Measurements from ENCODE around the gene C3orf22.
A peak's percentile ranks its signal among the peaks of the same experiment; 100 is the strongest.

The C3orf22 gene

GRCh38 chr3:126527006-126527405 is 31.7 kb downstream of the C3orf22 start:
- DNase-seq: no peak

- no peak for DNase-seq
These were observed 32.1 kb downstream of the C3orf22 start for GRCh38 chr3:126526668-126527005.

- DNase-seq: no peak
These were observed 32.7 kb downstream of the C3orf22 start for GRCh38 chr3:126525853-126526667.

GRCh38 chr3:126525091-126525852 is 33.5 kb downstream of the C3orf22 start:
- DNase-seq: no peak

- DNase-seq: peak; percentile 26
These were observed 34.2 kb downstream of the C3orf22 start for GRCh38 chr3:126524429-126524988.

DNA sequence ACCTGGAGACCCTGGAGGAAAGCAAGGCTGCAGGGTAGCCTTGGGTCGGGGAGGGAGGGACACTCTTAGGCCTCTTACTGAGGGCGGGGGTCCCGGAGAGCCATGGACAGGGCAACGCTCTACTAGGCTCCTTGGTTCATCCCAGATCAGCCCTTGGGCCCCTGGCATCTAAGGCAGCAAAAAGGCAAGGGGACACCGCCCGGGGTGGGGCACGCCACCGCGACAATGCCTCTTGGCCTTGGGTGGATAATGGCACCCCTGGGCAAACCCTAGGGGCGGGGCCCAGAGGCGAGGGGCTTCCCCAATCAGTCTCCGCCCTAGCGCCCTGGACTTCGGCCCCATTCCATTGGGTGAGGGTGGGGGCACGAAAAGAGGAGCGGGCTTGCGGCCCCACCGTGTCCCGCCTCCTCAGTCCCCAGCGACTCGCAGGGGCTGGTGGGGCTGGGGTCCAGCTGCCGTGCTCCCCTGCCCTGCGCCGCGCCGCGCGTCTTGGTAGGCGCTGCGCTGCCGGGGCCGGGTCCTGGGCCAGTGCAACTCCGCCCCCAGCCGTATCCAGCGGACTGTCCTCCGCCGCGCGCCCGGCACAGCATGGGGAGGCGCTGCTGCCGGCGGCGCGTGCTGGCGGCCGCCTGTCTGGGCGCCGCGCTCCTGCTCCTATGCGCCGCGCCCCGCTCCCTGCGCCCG is 34.8 kb downstream of the C3orf22 start, which contains the start of gene CHST13:
Gene CHST13 (plus strand): TSS at position 411 of the 684 bp plus-strand sequence. CDS start 178 bp downstream, at position 589.
- DNase-seq: peak; percentile 49

DNA sequence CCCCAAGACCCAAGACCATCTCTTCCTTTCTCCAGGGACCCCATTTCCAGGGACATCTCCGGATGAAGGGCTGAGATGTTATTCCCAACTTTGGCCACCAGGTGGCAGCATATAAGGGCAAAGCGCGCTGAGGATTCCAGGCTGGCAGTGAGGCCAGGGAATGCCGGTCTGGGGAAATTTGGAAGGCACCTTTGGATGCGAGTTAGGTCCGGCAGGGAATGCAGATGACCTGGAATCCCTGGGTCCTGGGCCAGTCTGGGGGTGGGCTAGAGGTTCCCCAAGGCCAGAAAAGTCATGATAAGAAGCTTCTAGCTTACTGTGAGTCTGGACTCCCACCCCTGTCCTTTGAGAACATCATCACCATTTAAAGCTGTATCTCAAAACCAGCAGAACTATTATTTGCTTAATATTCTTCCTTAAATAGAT is 36.4 kb downstream of the C3orf22 start:
- DNase-seq: peak; percentile 56

DNA sequence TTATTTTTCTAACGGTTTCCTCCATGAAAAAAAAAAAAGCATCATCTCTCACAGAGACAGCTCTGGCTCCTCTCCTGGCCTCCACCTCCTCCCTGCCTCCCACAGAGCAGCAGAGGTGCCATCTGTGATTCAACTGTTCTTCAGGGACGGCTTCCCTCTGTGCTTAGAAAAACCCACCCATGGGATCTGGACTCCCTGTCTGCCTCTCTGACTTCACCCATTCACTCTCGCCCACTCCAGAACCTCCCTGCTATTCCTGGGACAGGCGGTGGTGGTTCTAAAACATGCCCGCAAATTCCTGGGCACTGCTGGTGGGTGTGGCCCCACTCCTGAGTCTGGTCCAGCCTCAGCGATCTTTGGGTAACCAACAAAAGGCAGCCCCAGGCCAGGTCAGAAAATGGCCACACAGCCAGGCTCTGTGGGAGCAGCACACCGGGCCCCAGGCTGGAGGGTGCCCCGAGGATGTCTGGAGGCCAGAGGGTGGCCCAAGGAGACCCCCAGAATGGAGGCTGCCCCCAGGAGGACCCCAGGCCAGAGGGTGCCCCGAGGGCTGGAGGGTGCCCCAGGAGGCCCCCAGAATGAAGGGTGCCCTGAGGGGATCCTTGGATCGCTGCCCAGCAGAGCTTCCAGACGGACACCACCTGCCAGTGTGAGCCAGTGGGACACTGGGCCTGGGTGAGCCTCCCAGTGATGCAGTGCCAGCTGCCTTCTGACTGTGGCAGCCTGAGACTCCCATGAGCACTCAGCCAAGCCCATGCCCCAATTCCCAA is 37.4 kb downstream of the C3orf22 start:
- no peak for DNase-seq

- DNase-seq: no peak
These were observed 39.0 kb downstream of the C3orf22 start for GRCh38 chr3:126519506-126520455.

- no peak for DNase-seq
These were observed 40.0 kb downstream of the C3orf22 start for GRCh38 chr3:126518779-126519177.

DNA sequence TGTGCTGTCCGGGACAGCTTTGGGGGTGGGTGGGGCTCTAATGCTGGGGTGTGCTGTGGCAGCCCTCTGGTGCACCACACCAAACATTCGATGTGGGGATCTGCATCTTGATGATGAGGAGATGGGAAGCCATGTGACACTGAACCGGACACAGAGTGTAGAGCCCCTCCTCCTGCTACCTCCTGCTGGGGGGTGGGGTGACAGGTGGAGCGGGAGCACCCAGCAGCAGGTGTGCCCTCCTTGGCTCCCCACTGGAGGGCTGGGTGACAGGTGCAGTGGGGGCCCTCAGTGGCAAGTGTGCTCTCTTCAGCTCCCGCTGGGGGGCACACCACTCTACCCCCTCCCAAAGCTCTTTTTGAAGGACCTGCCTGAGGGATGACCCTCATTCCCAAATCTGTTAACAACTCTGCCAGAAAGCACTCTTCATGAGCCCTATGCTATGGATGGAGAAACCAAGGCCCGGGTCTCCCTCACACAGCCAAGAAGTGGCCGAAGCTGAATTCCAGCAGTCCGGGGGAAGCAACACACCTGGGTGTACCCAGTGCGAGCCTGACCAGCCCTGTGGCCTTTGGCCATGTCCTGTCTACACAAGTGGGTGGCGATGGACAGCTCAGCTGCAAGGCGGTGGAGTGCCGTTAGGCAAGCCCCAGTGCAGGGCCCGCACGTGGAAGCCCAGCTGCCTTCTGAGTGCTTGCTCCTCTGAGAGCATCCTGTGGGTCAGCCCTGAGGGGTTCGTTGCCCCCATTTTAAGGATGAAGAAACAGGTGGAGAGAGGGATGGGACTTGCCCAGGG is 40.5 kb downstream of the C3orf22 start:
- DNase-seq: no peak

GRCh38 chr3:126517291-126517951 is 41.3 kb downstream of the C3orf22 start, which contains the start of gene UROC1:
TSS of gene UROC1 (minus strand) at chr3:126517773. CDS start at chr3:126517719, 54 bp downstream.
- no peak for DNase-seq

GRCh38 chr3:126516936-126517290 is 41.8 kb downstream of the C3orf22 start:
- no peak for DNase-seq

- no peak for DNase-seq
These were observed 42.4 kb downstream of the C3orf22 start for GRCh38 chr3:126516152-126516935.

DNA sequence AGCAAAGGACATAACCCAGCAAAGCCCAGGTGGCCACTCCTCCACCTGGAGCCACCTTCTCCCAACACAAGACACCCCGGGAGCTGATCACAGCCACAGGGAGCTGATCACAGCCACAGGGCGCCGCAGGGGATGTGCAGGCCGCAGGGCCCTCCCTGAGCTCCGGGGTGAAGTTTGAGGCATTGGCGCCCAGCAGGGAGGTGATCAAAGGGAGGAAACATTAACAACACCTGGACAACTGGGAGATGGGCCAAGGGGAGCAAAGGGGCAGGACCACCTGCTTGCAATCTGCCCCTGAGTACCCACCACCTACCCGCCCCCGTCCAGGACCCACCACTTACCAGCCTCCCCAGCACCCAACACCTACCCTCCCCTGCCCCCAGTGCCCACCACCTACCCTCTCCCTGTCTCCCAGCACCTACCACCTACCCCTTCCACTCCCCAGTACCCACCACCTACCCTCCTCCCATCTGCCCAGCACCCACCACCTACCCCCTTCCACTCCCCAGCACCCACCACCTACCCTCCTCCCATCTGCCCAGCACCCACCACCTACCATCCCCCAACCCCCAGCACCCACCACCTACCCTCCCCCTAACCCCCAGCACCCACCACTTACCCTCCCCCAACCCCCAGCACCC is 43.5 kb downstream of the C3orf22 start:
- no peak for DNase-seq

GRCh38 chr3:126514161-126514560 is 44.6 kb downstream of the C3orf22 start:
- no peak for DNase-seq

DNA sequence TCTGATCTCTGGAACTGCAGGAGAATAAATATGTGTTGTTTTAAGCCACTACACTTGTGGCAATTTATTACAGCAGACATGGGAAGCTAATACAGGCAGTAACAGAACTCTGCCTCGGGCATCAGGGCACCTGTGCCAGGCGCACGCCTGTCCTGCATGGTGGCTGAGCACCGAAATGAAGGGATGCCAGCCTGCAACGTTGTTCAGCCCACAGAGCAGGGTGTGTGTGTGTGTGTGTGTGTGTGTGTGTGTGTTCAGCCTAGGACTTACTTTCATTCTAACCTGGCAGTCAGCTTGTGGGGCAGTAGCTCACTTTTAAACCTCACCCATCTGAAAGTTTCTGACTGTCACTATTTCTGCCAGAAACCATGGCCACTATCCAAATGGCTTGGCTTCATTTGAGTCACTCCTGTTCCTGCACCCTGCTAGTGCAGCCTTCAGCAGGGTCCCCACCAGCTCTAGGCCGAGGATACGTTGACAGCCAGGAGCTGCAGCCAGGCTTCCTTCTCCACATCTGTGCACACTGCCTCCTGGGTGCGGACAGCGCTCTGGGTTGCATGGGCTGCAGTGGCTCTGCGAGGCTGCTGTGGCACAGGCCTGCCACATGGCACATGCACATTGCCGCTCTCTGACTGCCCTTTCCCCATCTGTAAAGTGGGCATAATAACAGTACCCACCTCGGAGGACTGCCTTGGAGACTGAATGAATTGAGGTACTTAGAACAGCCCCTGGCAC is 45.6 kb downstream of the C3orf22 start:
- no peak for DNase-seq

DNA sequence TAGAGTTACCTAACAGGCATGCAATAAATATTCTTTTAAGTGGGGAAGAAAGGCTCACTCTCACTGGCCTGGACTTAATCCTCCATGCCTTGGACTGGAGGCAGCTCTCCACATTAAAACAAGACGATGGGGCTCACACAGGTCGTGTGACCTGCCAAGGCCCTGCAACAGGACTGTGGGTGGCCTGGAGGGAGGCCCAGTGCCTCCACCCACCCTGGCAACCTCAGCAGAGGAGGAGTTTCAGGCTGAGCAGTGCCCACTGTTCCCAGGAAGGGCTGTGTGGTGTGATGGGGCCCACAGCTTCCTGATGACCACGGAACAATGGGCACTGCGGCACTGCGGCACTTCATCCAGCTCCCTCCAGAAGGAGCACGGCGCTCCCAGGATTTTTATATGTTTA is 46.7 kb downstream of the C3orf22 start:
- no peak for DNase-seq
